Hematopoietic multipotent progenitor cell treated with erythropoietin and hydrocortisone succinate and interleukin-3 and kit ligand, for 4 days (in vitro differentiated cells): ENCODE measurements around the gene IRX4.

ENCODE experiments used
- DNase-seq: peaks from one replicate; pipeline ENCODE4 v3.0.0-alpha.2; 2015

Gene IRX4

DNA sequence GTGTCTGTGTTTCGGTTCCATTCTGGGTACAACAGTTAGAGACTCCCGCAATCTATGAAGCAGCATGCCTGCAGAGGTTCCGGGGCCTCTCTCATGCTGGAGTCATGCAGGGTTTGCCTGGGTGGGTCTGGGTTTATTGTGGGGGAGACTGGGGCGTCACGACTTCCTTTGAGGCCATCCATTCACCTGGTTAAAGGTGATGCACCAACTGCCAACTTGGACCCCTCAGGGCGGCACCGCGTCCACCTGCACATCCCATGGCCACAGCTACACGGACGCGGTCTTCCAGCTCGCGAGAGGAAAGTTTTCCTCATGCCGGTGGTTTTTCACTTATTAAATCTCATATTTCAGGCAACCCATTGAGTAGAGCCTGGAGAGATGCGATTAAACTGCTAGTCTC, 30.9 kb upstream of the IRX4 start:
- no peak for DNase-seq

DNA sequence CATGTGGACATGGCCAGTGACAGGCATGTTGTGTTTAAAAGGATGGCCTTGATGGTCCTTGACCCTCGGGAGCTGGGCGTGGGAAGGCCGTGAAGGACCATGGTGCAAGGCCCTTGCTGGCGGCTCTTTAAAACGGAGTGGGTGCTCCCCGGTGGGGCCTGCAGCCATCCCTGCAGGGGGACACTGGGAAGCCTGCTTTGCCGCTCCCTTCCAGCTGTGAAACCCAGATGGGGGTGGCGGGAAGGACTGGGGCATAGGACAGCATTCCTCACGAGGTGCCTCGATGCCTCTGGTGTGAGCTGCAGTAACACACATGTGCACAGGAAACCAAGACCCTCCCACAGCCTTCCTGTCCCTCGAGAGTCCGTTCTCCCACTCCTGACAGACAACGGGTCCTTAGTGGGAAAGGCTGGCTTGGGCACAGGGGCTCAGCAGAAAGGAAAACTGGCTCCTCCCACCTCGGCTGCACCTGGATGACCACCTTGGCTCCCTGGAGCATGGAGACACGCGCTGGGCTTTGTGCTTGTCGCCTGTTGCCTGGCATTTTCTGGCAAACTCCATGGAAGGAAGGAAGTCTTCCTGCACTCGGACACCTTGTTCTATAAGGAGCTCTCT, 30.3 kb upstream of the IRX4 start:
- no peak for DNase-seq

DNA sequence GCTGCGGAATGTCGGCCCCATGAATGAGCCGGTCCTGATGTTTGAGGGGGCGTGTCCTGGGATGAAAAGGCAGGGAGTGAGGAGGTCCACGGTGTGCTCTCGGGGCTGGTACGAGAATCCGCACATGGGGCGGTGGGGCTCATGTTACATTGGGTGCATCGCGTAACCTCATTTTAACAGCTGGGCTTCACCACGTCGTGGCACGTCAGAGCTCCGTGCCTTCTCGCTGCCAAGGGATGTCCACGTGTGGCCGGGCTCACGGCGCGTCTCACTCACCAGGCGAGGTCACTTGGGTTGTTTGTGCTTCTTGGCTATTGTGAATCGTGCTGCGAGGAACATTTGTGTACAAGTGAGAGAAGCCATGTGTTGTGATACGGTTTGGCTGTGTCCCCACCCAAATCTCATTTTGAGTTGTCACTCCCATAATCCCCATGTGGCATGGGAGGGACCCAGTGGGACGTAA, 29.1 kb upstream of the IRX4 start:
- DNase-seq: no peak

DNA sequence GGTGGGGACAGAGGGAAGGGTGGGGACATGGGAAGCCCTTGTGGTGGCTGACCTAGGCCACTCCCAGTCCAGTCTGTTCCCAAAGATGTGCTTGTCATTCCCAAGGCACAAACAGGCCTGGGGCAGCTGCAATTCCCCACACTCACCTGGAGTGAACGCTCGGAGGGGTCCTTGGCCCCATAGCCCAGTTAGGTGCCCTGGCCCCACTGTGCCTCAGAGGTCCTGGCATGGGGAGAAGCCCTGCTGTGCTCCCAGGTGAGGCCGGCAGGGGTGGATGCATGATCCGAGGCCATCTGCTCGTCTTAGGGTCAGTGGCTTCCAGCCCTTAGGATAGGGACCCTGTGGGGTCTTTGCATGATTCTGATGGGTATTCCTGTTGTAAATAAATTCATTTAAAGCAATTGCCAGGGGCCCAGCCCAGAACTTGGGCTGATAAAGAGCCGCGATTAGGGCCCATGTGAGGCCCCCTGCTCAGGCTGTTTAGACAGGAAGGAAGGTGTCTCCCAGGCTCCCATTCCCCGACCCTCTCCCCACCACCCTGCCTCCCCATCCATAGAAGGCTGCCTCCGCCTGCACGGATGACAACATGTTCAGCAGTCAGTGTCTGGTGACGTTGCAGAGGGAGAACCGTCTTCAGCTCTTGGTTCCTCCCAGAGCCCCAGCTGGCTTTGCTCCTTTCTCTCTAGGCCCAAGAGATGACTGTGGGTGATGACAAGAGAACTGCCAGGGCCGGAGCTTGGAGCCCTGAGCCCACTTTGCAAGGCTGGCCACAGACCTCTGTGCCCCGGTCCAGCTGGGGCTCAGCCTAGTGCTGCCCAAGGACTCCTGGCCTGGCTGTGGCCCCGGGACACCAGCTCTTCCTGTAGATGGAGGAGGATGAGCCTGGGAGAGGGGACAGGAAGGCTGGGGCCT, 28.4 kb upstream of the IRX4 start:
- DNase-seq: no peak

DNA sequence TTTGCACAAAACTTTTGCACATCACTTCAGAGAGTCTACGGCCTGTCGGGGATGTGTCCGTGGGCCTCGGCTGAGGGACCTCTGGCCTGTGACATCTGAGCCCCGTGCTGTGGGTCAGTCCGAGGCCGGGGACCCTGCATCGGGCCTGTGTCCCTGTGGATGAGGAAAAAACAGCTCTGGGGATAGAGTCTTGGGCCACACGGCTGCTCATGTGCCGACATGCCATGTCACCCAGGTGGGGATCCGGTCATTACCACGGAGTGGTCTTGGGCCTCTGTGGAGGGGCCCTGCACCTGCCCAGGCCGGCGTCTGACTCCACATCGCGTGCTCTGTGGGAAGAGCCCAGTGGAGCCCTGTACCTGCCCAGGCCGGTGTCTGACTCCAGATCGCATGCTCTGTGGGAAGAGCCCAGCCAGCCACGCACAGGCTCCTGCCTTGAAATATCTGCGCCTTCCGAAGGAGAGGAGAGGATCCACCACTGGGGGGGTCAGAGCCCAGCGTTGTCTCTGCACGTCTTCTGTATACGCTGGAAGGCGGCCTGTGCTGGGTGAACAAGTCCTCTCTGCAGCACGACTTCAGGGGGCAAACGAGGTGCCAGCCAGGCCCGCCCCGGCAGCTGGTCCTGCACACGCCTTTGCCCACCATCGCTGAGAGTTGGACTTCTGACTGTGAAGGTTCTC, 27.5 kb upstream of the IRX4 start:
- no peak for DNase-seq

DNA sequence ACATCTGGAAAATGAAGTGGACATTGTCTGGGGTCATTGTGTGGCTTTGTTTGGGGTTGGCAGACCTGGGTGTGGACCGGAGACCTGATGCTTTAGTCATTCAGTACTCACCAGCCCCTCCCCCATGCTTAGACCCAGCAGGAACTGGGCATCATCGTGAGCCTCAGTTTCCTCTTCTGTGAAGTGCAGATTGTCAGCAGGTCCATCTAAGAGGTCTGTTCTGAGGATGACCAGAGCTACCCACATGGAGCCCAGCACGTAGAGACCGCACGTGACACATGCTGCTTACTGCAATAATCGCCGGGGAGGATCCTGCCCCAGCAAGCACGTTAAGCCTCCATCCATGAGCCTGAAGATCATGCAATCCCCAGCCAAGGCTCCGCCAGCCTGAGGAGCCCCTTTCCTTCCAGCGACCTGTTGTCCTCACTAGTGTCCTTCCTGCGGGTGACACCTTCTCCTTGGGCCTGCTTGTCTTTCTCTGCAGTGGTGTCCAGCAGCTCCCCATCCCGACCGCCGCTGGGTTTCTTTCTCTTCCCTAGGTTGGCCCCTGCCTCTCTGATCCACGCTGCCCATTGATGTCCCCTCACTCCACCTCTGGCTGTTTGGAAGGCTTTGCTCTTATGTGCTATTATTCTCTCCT, 26.7 kb upstream of the IRX4 start:
- no peak for DNase-seq

DNA sequence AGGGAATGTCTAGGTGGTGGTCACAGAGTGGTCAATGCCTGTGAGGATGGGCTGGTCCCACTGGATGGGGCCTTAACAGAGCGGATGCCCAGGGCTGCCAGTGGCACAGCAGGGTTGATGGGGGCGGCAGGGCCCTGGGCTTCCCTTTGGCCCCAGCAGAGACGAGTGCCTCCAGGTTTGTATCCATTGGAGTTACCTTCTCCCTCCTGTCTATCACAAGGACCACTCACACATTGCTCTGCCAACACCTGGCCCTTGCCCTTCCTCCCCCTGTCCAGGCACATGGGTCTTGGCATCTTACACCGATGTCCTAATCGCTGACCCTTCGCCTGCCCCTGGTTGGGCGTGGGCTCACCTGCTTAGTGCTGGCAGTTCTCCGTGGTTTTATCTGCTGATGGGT, 26.2 kb upstream of the IRX4 start:
- no peak for DNase-seq

DNA sequence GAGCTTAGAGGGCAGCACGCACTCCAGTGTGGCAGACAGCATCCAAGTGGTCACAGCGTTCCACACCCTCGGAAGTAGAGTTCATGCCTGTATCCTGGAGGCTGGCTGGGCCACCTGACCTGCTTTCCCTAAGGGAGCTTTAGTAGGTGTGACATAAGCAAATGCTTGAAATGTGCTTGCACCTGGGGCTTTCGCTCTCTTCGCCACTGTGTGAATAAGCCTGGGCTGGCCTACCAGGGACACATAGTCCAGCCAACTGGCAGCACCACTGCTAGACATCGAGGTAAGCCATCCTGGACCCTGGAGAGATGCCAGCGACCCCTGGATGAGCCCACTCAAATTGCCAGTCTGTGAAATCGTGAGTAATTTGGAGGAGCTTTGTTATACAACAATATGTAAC, 24.9 kb upstream of the IRX4 start:
- DNase-seq: no peak

DNA sequence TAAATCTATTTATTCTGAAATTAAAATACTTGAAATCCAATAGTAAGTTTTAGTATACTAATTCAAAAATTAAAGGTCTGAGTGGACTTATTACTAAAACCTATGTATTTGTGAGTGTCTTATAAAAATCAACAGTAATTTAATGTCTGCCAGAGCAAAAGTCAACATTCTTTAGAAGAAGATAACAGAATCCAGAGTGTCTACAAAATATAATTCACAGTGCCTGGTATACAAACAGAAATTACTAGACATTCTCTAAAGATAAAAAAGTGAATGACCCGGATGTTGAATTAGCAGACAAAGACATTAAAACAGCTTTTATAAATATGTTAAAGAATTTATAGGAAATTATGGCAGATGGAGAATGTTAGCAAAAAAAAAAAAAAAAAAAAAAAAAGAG, 22.4 kb upstream of the IRX4 start:
- no peak for DNase-seq

DNA sequence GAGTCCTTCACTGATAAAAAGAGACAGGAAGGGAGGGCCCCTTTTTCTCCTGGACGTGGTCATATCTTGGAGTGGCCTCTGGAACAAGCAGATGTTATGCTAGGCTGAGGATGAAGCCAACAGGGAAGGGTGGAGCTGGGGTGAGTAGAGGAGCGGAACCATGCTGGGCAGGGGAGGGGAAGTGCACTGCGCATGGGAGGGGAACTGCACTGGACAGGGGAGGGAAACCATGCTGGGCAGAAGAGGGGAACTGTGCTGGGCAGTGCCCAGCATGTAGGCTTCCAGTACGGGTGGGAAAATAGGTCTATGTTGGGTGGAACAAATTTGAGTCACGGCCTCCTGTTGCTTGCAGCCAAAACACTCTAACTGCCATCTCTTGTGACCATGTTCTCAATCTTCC, 19.3 kb upstream of the IRX4 start:
- DNase-seq: no peak

DNA sequence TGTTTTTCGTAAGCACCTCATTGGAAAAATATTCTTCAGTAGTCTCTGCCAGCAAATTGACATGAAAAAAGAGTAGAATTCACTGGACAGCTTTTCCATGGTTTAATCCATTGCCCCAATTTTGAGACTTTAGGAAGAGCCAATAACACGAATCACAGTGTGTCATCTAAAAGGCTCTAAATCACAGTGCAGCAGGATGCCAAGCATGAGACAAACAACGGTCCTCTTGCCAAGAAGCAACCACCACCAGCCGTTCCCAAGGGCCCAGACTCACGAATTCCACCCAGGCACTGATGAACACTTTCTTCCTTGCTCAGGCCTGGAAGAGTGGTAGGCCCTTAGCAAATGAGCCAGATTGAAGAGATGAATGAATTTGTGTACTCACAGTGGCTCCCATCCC, 18.3 kb upstream of the IRX4 start:
- no peak for DNase-seq

DNA sequence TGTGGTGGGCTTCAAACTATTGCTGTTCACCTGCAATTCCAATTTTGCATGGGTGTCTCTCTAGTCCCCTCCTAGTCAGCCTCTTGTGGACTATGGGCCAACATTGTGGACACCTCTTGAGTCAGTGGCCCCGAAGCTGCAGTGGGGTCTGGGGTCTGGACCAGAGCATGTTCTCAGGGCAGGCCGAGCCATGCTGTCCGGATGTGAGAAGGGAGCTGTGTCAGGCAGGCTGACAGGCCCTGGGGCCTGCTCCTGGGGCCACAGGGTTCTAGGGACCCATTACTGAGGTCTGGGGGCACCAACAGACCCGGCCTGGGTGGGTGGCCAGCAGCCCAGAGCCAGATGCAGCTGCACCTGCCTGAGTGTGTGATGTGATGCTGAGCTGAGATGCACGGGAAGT, 16.5 kb upstream of the IRX4 start:
- no peak for DNase-seq

DNA sequence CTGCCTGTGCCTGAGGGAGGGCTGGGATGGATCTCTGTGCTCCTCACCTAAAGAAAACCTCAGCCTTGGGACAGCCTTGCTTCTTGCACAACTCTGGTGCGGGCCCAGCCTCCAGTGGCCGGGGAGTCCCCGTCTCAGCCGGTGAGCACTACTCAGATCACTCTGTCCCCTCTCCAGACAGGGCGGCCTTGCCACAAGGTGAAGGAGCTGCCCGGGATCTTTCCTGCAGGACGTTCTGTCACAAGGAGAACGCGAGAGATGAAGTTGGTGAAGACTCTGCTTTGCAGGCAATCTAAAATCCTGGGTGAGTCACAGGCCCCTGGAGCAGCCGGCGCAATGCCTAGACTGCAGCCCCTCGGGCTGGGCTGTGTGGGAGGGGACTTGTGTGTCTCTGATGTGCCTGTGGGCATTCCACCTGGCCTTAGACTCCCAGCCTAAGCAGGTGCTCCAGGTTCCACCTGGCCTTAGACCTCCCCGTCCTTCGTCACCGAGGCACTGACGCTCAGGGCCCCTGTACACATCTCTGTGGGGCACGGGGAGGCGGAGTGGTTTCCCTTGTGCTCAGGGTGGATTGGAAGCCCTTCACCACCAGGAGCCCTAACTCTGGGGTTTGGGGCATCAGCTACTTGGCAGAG, 15.2 kb upstream of the IRX4 start:
- no peak for DNase-seq

DNA sequence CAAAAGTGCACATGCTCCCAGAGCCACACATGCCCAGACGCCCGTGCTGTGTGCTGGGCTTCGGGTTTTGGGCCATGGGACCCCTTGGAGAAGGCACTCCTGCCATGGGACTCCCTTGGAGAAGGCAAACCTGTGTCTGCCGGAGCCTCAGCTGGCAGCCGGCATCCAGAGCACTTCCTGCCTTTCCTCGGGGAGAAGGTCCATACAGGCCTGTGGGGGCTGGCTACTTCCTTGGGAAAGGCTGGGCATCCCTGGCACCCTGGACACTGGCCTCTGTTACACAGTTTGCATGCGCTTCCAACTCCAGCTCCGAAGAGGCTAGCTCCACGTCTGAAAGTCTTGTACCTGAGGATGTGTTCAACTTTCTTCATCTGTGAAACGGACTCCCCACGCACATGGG, 14.7 kb upstream of the IRX4 start:
- DNase-seq: no peak

DNA sequence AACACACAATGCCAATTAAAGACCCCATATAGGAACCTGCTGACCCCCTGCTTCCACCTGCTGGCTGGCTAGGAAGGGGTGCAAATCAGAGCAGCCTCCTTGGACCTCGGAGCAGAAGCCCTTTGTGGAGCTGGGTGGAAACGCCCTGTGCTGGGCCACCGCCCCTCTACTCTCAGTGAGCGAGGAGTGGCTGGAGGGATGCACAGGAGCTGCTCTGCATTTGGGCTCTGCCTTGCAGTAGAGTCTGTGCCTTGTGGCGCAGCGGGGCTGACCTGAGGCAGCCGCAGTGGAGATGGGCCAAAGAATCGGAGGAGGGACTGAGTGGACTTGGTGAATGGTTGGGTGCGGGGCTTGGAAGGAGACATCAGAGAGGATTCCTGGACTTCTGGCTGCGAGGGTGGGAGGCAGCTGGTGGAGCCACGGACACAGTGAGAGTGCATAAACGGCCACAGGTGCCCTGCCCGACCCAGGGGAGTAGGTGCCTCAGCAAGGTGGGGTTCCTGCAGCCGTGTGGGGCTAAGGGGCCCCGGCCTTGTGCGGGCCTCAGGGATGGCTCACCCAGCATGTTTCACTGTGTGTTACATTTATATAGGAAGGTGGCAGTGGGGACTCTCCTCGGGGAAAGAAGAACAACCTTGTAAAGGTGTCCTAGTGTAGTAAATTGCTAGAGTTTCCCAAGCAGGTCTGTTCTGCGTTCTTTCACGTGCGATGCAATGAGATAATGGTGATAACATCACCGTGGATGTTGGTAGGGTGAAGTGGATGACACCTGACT, 14.1 kb upstream of the IRX4 start:
- DNase-seq: no peak

DNA sequence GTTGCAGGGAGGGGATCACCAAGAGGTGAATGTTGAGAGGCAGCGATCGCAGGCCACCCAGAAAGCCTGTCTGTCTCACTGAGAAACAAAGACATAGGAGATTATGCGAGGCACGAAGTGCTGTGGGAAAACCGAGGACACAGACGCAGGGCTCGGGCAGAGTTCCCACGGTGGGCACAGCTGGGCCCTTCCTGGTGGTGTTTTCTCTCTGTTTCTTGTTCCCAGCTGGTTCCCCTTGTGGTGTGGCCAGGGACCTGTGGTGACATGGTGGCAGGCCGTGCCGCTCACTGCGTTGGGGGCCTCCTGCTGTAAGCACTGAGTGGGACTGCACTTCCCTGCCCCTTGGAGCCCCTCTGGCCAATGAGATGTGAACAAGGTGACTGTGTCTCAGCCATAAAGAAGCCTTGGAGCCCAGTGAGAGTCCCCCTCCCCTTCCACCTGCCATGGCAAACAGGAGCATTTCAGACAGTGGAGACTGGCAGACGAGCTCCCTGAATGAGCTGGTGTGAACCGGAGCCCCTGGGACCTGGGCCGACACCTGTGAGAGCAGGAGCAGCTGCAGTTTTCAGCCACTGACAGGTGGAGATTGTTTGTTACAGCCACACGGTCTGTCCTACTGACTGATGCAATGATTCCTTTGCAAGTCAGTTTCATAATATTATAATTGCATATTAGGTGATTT, 13.2 kb upstream of the IRX4 start:
- no peak for DNase-seq

DNA sequence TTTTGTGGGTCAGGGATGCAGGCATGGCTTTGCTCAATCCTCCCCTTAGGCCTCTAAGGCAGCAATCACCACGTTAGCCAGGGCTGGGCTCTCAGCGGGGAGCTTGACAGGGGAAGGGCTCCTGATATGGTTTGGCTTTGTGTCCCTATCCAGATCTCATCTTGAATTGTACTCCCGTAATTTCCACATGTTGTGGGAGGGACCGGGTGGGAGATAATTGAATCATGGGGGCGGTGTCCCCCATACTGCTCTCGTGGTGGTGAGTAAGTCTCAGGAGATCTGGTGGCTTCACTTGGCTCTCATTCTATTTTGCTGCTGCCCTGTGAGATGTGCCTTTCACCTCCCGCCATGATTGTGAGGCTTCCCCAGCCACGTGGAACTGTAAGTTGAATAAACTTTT, 11.5 kb upstream of the IRX4 start:
- DNase-seq: no peak

DNA sequence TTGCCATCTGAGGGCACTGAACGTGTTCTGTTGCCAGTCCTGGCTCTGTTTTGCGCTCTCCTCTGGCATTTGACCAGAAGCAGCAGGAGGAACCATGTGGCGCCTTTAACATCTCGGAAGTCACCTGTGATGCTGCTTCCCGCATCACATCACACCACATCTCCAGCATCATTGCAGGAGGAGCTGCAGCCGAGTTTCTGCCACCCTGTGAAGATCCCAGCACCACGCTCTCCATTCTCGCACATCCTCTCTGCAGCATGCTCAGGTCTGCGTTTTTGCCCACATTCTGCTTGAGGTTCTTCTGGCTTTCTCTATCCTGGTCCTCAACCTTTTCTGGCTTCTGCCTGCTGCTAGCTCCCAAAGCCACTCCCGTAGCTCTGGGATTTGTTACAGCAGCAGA, 11.0 kb upstream of the IRX4 start:
- DNase-seq: no peak

DNA sequence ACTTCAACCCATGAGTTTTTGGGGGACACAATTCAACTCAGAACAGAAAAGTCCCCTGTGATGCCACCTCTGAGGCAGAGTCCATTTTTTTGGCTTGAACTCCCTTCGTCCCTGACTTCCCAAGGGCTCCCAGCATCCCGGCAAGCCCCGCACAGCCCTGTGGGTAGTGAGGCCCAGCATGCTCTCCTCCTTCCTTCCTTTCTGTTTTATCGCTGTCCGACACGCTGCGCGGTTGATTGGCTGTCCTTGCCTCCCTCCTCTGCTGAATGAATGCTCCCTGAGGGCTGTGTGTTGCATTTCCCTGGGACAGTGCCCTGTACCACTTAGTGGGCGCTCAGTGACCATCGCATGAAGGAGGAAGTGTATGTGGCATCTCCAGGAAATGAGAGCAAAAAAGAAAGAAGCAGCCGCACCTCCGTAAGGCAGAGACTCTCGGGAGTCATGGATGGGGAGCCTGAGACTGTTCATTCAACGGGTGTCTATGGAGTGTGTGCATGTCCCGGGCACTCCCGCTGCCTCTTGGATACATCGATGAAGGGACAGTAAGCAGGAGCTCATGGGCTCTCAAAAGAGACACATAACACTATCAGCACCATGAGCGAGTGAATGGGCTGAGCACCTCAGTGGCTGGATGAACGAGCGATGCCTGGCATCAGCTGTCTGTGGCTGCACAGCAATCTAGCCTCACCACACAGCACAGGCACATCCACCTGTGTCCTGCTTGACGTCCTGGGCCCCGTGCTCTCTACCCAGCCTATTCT, 10.1 kb upstream of the IRX4 start:
- no peak for DNase-seq

DNA sequence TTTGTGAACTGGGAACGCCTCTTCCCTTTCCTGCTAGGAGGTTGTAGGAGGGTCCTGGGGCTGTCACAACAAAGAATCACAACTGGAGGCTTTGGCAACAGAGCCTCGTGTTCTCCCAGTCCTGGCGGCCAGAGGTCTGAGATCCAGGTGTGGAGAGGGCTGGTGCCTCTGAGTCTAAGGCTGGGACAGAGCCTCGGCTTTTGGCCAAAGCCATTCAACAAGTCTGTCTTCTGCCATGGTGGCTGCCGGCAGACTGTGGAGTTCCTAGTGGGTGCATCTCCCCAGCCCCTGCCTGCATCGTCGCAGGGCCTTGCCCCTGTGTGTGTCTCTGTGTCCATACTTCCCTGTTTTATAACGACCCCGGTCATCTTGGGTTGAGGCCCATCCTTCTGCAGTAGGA, 9.5 kb upstream of the IRX4 start:
- DNase-seq: no peak

DNA sequence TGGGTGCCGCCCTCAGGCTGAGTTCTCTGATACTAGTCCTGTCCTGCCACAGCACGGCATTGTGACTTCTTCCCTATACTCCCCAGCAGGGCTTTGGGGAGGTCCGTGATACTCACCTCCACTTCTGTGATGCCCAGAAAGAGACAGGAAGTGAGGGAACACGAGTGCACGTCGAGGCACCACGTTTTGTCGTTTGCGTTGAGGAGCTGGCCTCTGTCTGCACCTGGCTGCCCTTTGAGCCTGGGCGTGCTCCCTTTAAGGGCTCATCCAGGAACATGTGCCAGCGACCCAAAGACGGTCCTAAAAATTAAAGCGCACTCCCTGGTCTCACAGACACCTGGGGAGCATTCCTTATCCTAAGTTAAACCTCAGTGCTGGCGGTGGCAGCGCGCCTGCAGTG, 8.7 kb upstream of the IRX4 start:
- DNase-seq: no peak
